Ishikawa (cell line): ENCODE results near the gene GMDS.

Source experiments
- CREB1 ChIP-seq: IDR thresholded peaks from 2 replicates; pipeline ENCODE4 v1.6.1; 2012; ENCODE audit warnings: low read depth
- EGR1 ChIP-seq: IDR thresholded peaks from 2 replicates; pipeline ENCODE4 v1.6.1; 2012
- EP300 ChIP-seq: IDR thresholded peaks from 2 replicates; pipeline ENCODE4 v1.6.1; 2012; ENCODE audit warnings: borderline replicate concordance
- YY1 ChIP-seq: IDR thresholded peaks from 2 replicates; pipeline ENCODE4 v1.6.1; 2012; ENCODE audit warnings: low read depth
- ZBTB7A ChIP-seq: IDR thresholded peaks from 2 replicates; pipeline ENCODE4 v1.6.1; 2012; ENCODE audit warnings: low read depth

- TF ChIP-seq EGR1 = no peak
- TF ChIP-seq EP300 = no peak
- TF ChIP-seq CREB1 = no peak
- no peak for TF ChIP-seq YY1
- no peak for TF ChIP-seq ZBTB7A
Observed at GRCh38 chr6:2061880-2062279, 183.5 kb downstream of the GMDS start.
